Keratinocyte (primary cell): ENCODE measurements around the gene SMTNL1. TPM values are rescaled to one million over a fixed set of nuclear protein-coding genes. Genes with fewer than 3 reads are reported as not detected.

Source experiments
- DNase-seq: peaks from one replicate; pipeline ENCODE4 v3.0.0-alpha.2; 2011; ENCODE audit warnings: low read depth, missing footprints, low spot score
- FAIRE-seq: peaks from 2 replicates; lab custom pipeline; 2011; peaks lifted over from hg19 to GRCh38; lab: Jason Lieb, UNC
- H2AFZ ChIP-seq: 2 replicates; pipeline ENCODE4 v1.6.0; 2012; ENCODE audit warnings: low read length, control low read depth, inconsistent platforms; ENCODE audit not compliant: control insufficient read depth
- H3K27ac ChIP-seq: 2 replicates; pipeline ENCODE4 v1.5.1; 2011; ENCODE audit warnings: low read length; ENCODE audit not compliant: control insufficient read depth, insufficient read depth
- H3K27me3 ChIP-seq: 3 replicates; pipeline ENCODE4 v1.6.0; 2011; ENCODE audit warnings: low read length; ENCODE audit not compliant: control insufficient read depth, insufficient read depth; ENCODE audit errors: extremely low read depth
- H3K36me3 ChIP-seq, 2 experiments: 2 replicates in 1 of 2; 3 replicates in 1 of 2; pipeline ENCODE4 v1.5.1; 2011; ENCODE audit warnings: low read length in 2 of 2, mild to moderate bottlenecking in 1 of 2; ENCODE audit not compliant: control insufficient read depth in 2 of 2, insufficient read depth in 2 of 2; ENCODE audit errors: extremely low read depth in 1 of 2
- H3K4me1 ChIP-seq: 3 replicates; pipeline ENCODE4 v1.5.1; 2011; ENCODE audit warnings: low read length; ENCODE audit not compliant: control insufficient read depth, insufficient read depth; ENCODE audit errors: extremely low read depth
- H3K4me2 ChIP-seq: 3 replicates; pipeline ENCODE4 v1.6.0; 2011; ENCODE audit warnings: low read depth, low read length; ENCODE audit not compliant: control insufficient read depth, insufficient read depth; ENCODE audit errors: extremely low read depth
- H3K4me3 ChIP-seq, 3 experiments: fragments of 200-600 bp in 1 of 3; sonication (generic) in 1 of 3; 2 replicates in 2 of 3; 3 replicates in 1 of 3; pipeline ENCODE4 v1.5.1; 2011 to 2016; ENCODE audit warnings: low read length in 3 of 3, mild to moderate bottlenecking in 3 of 3, control low read depth in 2 of 3, inconsistent platforms in 1 of 3, low read depth in 1 of 3, mixed read lengths in 1 of 3, mixed run types in 1 of 3, moderate library complexity in 1 of 3; ENCODE audit not compliant: control insufficient read depth in 2 of 3, insufficient read depth in 2 of 3; ENCODE audit errors: extremely low read depth in 1 of 3
- H3K79me2 ChIP-seq: 2 replicates; pipeline ENCODE4 v1.6.0; 2012; ENCODE audit warnings: low read length; ENCODE audit not compliant: control insufficient read depth, insufficient read depth
- H3K9ac ChIP-seq: 3 replicates; pipeline ENCODE4 v1.6.0; 2011; ENCODE audit warnings: low read length; ENCODE audit not compliant: control insufficient read depth, insufficient read depth; ENCODE audit errors: extremely low read depth
- H3K9me1 ChIP-seq: 3 replicates; pipeline ENCODE4 v1.6.0; 2011; ENCODE audit warnings: low read length; ENCODE audit not compliant: control insufficient read depth, insufficient read depth; ENCODE audit errors: extremely low read depth
- H3K9me3 ChIP-seq: 2 replicates; pipeline ENCODE4 v1.5.1; 2012; ENCODE audit warnings: low read depth, low read length; ENCODE audit not compliant: control insufficient read depth
- H4K20me1 ChIP-seq: 3 replicates; pipeline ENCODE4 v1.6.0; 2011; ENCODE audit warnings: low read length; ENCODE audit not compliant: control insufficient read depth, insufficient read depth; ENCODE audit errors: extremely low read depth
- CTCF ChIP-seq, 3 experiments: IDR thresholded peaks in 1 of 3; conservative IDR thresholded peaks in 1 of 3; optimal IDR thresholded peaks in 1 of 3; 2 replicates in 2 of 3; 3 replicates in 1 of 3; pipeline versions ENCODE3 to v1.5.1; 2011; ENCODE audit warnings: low read length in 3 of 3, mild to moderate bottlenecking in 3 of 3, moderate library complexity in 2 of 3, control low read depth in 1 of 3, inconsistent platforms in 1 of 3; ENCODE audit not compliant: insufficient read depth in 2 of 3; ENCODE audit errors: extremely low read depth in 1 of 3
- EZH2 ChIP-seq: IDR thresholded peaks from one replicate; pipeline ENCODE4 v1.6.1; 2012; ENCODE audit warnings: inconsistent platforms, mild to moderate bottlenecking, low read length, moderate library complexity
- dilution Hi-C: fragments of 300-500 bp; cut with MboI; formaldehyde crosslinking; loops from one replicate; pipeline ENCODE4 v1.7.0; 2020; ENCODE audit warnings: low sequenced_read_pairs; ENCODE audit not compliant: extremely low pct_ligation_motif_present
- polyA plus RNA-seq, 5 experiments: library from polyadenylated mRNA; depleted of rRNA in 3 of 5; stranded (reverse) in 3 of 5; stranded (forward) in 1 of 5; unstranded in 1 of 5; fragments of >200 nt; gene quantifications; 1 replicate in 1 of 5; 2 replicates in 3 of 5; 3 replicates in 1 of 5; pipeline versions ENCODE4 v1.2.1 to v1.2.3, GENCODE V29; 2011 to 2012; ENCODE audit warnings: missing spikeins in 2 of 5, low read depth in 1 of 5, low replicate concordance in 1 of 5

Gene SMTNL1
- polyA plus RNA-seq, 1 donor (not counting 4 experiments of a cell fraction or from before 2014, with no cell fraction given) = not detected

GRCh38 chr11:57567515-57568329 is 30.3 kb downstream of the SMTNL1 start, which contains the start of gene UBE2L6:
UBE2L6 (minus strand) TSS chr11:57567672; CDS start chr11:57567611, 61 bp downstream.
- H3K4me3 ChIP-seq = peak within 1 kb of the TSS; percentile 65 to 80 (median 77)
- no peaks in the 10 kb centered on the region for H3K27me3 ChIP-seq
- peaks cover 12% of the 10 kb centered on the region for H3K79me2 ChIP-seq
- TF ChIP-seq CTCF (optimal IDR thresholded peaks at IDR 0.05 in 1 of 3, IDR thresholded peaks at IDR 0.05 in 1 of 3, conservative IDR thresholded peaks at IDR 0.05 in 1 of 3; ENCODE audit: extremely low read depth in 1 of 3, insufficient read depth in 2 of 3, low read length in 3 of 3) = peak in 1 of 3 experiments; percentile 54
- TF ChIP-seq EZH2 = no peak
- H3K36me3 ChIP-seq = no peaks in the 10 kb centered on the region
- H3K9ac ChIP-seq = peak within 1 kb of the TSS; percentile 66
- peaks cover 23% of the 10 kb centered on the region for H3K4me1 ChIP-seq
- dilution Hi-C loops = no loop called here
- DNase-seq (no peak), FAIRE-seq (no peak)
- peak within 1 kb of the TSS; percentile 47 for H3K27ac ChIP-seq
- peak within 1 kb of the TSS; percentile 100 for H3K4me2 ChIP-seq
- no peaks in the 10 kb centered on the region for H4K20me1 ChIP-seq
- no peaks in the 10 kb centered on the region for H3K9me3 ChIP-seq
- H2AFZ ChIP-seq = peak within 1 kb of the TSS; percentile 95
- H3K9me1 ChIP-seq = no peaks in the 10 kb centered on the region

GRCh38 chr11:57568330-57568766 is 31.0 kb downstream of the SMTNL1 start:
- Histone ChIP-seq H2AFZ (no peak overlapping the region), H3K4me2 (peak overlapping the region; percentile 67), H3K36me3 (no peaks in the 10 kb centered on the region), H3K9me1 (no peaks in the 10 kb centered on the region), H3K9ac (peak overlapping the region; percentile 66), H3K79me2 (peaks cover 12% of the 10 kb centered on the region), H4K20me1 (no peaks in the 10 kb centered on the region), H3K4me3 (peak overlapping the region; percentile 65 to 80 (median 77)), H3K27ac (no peak overlapping the region), H3K9me3 (no peaks in the 10 kb centered on the region), H3K27me3 (no peaks in the 10 kb centered on the region), H3K4me1 (peaks cover 21% of the 10 kb centered on the region)
- peak; percentile 88 to 96 (median 95) for TF ChIP-seq CTCF (optimal IDR thresholded peaks at IDR 0.05 in 1 of 3, IDR thresholded peaks at IDR 0.05 in 1 of 3, conservative IDR thresholded peaks at IDR 0.05 in 1 of 3; ENCODE audit: extremely low read depth in 1 of 3, insufficient read depth in 2 of 3, low read length in 3 of 3)
- TF ChIP-seq EZH2 = no peak
- no peak for FAIRE-seq
- dilution Hi-C loops = no loop called here
- DNase-seq = no peak
